GM23338 (cell line): Measurements from ENCODE around the gene GPR18. TPM values are rescaled to one million over a fixed set of nuclear protein-coding genes. Genes with fewer than 3 reads are reported as not detected.

Experiments
- ATAC-seq: fragments of 200-7000 bp; cut with Tn5 transposase; 3 replicates; pipeline ENCODE4 v1.9.1; 2020
- DNase-seq: peaks from one replicate; pipeline ENCODE4 v3.0.0-alpha.2; 2015; ENCODE audit warnings: low spot score
- H2AFZ ChIP-seq: fragments of 200-600 bp; sonication (generic); 2 replicates; pipeline ENCODE4 v1.8.0; 2016; ENCODE audit warnings: antibody characterized with exemption, mild to moderate bottlenecking, moderate library complexity
- H3F3A ChIP-seq: fragments of 200-600 bp; sonication (generic); replicated peaks from 2 replicates; pipeline ENCODE4 v1.8.0; 2017; ENCODE audit warnings: antibody characterized with exemption, mixed run types, low read depth
- H3K27ac ChIP-seq: fragments of 200-600 bp; sonication (generic); 2 replicates; pipeline ENCODE4 v1.6.1; 2016; ENCODE audit warnings: low read depth
- H3K27me3 ChIP-seq: fragments of 200-600 bp; sonication (generic); 2 replicates; pipeline ENCODE4 v1.8.0; 2016; ENCODE audit warnings: mild to moderate bottlenecking, mixed run types, moderate library complexity; ENCODE audit not compliant: insufficient read depth
- H3K36me3 ChIP-seq: fragments of 200-600 bp; sonication (generic); 2 replicates; pipeline ENCODE4 v1.8.0; 2016; ENCODE audit warnings: mild to moderate bottlenecking; ENCODE audit not compliant: insufficient read depth
- H3K4me1 ChIP-seq: fragments of 200-600 bp; sonication (generic); 2 replicates; pipeline ENCODE4 v1.8.0; 2016; ENCODE audit warnings: mild to moderate bottlenecking, moderate library complexity; ENCODE audit not compliant: insufficient read depth
- H3K4me2 ChIP-seq: fragments of 200-600 bp; sonication (generic); 2 replicates; pipeline ENCODE4 v1.7.1; 2017; ENCODE audit warnings: mixed run types
- H3K4me3 ChIP-seq: fragments of 200-600 bp; sonication (generic); 2 replicates; pipeline ENCODE4 v1.6.1; 2016; ENCODE audit warnings: mixed run types
- H3K79me2 ChIP-seq: fragments of 200-600 bp; sonication (generic); replicated peaks from 2 replicates; pipeline ENCODE4 v1.8.0; 2017; ENCODE audit warnings: mild to moderate bottlenecking; ENCODE audit not compliant: insufficient read depth
- H3K9me2 ChIP-seq: fragments of 200-600 bp; sonication (generic); 2 replicates; pipeline ENCODE4 v1.8.0; 2017; ENCODE audit not compliant: insufficient read depth
- H4K20me1 ChIP-seq: fragments of 200-600 bp; sonication (generic); replicated peaks from 2 replicates; pipeline ENCODE4 v1.8.0; 2017; ENCODE audit warnings: mild to moderate bottlenecking; ENCODE audit not compliant: insufficient read depth
- H3K27ac Mint-ChIP-seq: 2 replicates; pipeline ENCODE4 v1.8.0; 2020; ENCODE audit warnings: inconsistent platforms, mild to moderate bottlenecking, moderate library complexity, mixed read lengths
- H3K27me3 Mint-ChIP-seq: 3 replicates; pipeline ENCODE4 v1.8.0; 2022; ENCODE audit warnings: low read depth, mild to moderate bottlenecking, moderate library complexity, mixed read lengths, inconsistent platforms; ENCODE audit not compliant: insufficient read depth, poor library complexity
- H3K36me3 Mint-ChIP-seq: 3 replicates; pipeline ENCODE4 v1.8.0; 2021; ENCODE audit warnings: low read depth, mild to moderate bottlenecking, inconsistent platforms, moderate library complexity, mixed read lengths
- H3K4me1 Mint-ChIP-seq: 3 replicates; pipeline ENCODE4 v1.8.0; 2020; ENCODE audit warnings: mild to moderate bottlenecking, inconsistent platforms, mixed read lengths
- H3K4me3 Mint-ChIP-seq: 3 replicates; pipeline ENCODE4 v1.8.0; 2021; ENCODE audit warnings: moderate library complexity, mild to moderate bottlenecking, inconsistent platforms, mixed read lengths
- H3K9me3 Mint-ChIP-seq: 3 replicates; pipeline ENCODE4 v1.8.0; 2020; ENCODE audit warnings: moderate library complexity, mild to moderate bottlenecking, inconsistent platforms, mixed read lengths
- CTCF ChIP-seq, 2 experiments: fragments of 200-600 bp in 1 of 2; sonication (generic) in 1 of 2; conservative IDR thresholded peaks; 2 replicates each; pipeline versions ENCODE4 v1.5.1 to v1.6.1; 2016 to 2017; ENCODE audit warnings: antibody characterized with exemption in 2 of 2, low read depth in 2 of 2, mild to moderate bottlenecking in 2 of 2, moderate library complexity in 1 of 2
- EZH2 ChIP-seq: fragments of 200-600 bp; sonication (generic); IDR thresholded peaks from one replicate; pipeline ENCODE4 v1.8.0; 2017; ENCODE audit warnings: antibody characterized with exemption, mild to moderate bottlenecking, low read depth; ENCODE audit not compliant: unreplicated experiment
- STAT1 ChIP-seq: IDR thresholded peaks from one replicate; pipeline ENCODE4 v1.6.1; 2016; ENCODE audit warnings: antibody characterized with exemption; ENCODE audit not compliant: unreplicated experiment
- ZNF114 ChIP-seq: fragments of 250-450 bp; sonication (Bioruptor Pico); IDR thresholded peaks from 2 replicates; pipeline ENCODE4 v1.5.0; 2020; ENCODE audit warnings: mild to moderate bottlenecking, moderate library complexity
- polyA plus RNA-seq: library from polyadenylated mRNA; unstranded; fragments of >200 nt; fragmentation: Nextera tagmentation; extraction: Ambion mirVana; gene quantifications from 2 replicates; pipeline ENCODE4 v1.2.1, GENCODE V29; 2016
- total RNA-seq: library from RNA; depleted of rRNA; stranded (reverse); fragments of >200 nt; shearing (Covaris generic); gene quantifications from 2 replicates; pipeline ENCODE4 v1.2.3, GENCODE V29; 2014
- TF ChIP-seq, protein P1 (sequence below): IDR thresholded peaks from one replicate; pipeline ENCODE4 v1.6.1; 2018; ENCODE audit warnings: antibody characterized with exemption; ENCODE audit not compliant: unreplicated experiment
- TF ChIP-seq, protein P2 (sequence below): fragments of 250-450 bp; sonication (Bioruptor Pico); IDR thresholded peaks from 2 replicates; pipeline ENCODE4 v1.5.0; 2020; ENCODE audit warnings: mild to moderate bottlenecking, moderate library complexity
- TF ChIP-seq, protein P3 (sequence below): IDR thresholded peaks from 2 replicates; pipeline ENCODE4 v1.6.1; 2016; ENCODE audit warnings: antibody characterized with exemption

Gene GPR18
- total and polyA plus RNA-seq, 2 experiments from 2014 or later, result 2.6 TPM; not detected in 1

GRCh38 chr13:99296398-99296797, 38.2 kb upstream of the GPR18 start (continued):
- TF ChIP-seq, protein P1, sequence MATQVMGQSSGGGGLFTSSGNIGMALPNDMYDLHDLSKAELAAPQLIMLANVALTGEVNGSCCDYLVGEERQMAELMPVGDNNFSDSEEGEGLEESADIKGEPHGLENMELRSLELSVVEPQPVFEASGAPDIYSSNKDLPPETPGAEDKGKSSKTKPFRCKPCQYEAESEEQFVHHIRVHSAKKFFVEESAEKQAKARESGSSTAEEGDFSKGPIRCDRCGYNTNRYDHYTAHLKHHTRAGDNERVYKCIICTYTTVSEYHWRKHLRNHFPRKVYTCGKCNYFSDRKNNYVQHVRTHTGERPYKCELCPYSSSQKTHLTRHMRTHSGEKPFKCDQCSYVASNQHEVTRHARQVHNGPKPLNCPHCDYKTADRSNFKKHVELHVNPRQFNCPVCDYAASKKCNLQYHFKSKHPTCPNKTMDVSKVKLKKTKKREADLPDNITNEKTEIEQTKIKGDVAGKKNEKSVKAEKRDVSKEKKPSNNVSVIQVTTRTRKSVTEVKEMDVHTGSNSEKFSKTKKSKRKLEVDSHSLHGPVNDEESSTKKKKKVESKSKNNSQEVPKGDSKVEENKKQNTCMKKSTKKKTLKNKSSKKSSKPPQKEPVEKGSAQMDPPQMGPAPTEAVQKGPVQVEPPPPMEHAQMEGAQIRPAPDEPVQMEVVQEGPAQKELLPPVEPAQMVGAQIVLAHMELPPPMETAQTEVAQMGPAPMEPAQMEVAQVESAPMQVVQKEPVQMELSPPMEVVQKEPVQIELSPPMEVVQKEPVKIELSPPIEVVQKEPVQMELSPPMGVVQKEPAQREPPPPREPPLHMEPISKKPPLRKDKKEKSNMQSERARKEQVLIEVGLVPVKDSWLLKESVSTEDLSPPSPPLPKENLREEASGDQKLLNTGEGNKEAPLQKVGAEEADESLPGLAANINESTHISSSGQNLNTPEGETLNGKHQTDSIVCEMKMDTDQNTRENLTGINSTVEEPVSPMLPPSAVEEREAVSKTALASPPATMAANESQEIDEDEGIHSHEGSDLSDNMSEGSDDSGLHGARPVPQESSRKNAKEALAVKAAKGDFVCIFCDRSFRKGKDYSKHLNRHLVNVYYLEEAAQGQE, result no peak
- no peak for TF ChIP-seq ZNF114

DNA sequence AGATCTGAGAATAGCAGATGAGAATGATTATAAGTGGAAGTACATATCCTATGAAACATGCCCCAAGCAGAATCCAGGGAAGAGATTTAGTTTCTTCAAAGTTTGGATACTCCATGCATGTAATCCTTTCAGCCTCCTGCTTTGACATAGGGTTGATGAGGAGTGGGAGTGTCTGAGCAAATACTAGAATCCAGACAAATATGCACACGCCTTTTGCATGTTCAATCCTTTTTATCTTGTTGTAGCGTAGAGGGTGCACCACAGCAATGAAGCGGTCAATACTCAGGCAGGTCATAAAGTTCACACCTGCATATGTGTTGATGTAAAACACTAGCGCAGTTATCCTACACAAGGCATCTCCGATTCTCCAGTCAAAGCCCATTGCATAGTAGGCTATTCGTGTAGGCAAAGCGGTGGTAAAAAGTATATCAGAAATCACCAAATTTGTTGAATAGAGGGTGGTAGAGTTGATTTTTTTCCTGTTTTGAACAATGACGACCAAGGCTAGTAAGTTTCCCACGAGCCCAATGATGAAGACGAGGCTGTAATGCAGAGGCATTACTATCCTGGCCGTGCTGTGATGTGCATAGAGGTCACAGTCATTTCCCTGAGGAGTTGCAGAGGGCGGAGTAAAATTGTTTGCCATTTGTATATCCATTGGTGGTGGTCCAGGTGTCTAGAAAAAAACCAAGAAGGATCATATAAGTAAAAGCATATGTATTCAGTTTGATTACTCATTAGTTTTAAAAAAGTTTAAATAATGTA, 37.5 kb upstream of the GPR18 start:
- no peaks in the 10 kb centered on the region for H3K4me1 ChIP-seq
- peaks cover 8% of the 10 kb centered on the region for H3K4me1 Mint-ChIP-seq
- TF ChIP-seq, protein P2, sequence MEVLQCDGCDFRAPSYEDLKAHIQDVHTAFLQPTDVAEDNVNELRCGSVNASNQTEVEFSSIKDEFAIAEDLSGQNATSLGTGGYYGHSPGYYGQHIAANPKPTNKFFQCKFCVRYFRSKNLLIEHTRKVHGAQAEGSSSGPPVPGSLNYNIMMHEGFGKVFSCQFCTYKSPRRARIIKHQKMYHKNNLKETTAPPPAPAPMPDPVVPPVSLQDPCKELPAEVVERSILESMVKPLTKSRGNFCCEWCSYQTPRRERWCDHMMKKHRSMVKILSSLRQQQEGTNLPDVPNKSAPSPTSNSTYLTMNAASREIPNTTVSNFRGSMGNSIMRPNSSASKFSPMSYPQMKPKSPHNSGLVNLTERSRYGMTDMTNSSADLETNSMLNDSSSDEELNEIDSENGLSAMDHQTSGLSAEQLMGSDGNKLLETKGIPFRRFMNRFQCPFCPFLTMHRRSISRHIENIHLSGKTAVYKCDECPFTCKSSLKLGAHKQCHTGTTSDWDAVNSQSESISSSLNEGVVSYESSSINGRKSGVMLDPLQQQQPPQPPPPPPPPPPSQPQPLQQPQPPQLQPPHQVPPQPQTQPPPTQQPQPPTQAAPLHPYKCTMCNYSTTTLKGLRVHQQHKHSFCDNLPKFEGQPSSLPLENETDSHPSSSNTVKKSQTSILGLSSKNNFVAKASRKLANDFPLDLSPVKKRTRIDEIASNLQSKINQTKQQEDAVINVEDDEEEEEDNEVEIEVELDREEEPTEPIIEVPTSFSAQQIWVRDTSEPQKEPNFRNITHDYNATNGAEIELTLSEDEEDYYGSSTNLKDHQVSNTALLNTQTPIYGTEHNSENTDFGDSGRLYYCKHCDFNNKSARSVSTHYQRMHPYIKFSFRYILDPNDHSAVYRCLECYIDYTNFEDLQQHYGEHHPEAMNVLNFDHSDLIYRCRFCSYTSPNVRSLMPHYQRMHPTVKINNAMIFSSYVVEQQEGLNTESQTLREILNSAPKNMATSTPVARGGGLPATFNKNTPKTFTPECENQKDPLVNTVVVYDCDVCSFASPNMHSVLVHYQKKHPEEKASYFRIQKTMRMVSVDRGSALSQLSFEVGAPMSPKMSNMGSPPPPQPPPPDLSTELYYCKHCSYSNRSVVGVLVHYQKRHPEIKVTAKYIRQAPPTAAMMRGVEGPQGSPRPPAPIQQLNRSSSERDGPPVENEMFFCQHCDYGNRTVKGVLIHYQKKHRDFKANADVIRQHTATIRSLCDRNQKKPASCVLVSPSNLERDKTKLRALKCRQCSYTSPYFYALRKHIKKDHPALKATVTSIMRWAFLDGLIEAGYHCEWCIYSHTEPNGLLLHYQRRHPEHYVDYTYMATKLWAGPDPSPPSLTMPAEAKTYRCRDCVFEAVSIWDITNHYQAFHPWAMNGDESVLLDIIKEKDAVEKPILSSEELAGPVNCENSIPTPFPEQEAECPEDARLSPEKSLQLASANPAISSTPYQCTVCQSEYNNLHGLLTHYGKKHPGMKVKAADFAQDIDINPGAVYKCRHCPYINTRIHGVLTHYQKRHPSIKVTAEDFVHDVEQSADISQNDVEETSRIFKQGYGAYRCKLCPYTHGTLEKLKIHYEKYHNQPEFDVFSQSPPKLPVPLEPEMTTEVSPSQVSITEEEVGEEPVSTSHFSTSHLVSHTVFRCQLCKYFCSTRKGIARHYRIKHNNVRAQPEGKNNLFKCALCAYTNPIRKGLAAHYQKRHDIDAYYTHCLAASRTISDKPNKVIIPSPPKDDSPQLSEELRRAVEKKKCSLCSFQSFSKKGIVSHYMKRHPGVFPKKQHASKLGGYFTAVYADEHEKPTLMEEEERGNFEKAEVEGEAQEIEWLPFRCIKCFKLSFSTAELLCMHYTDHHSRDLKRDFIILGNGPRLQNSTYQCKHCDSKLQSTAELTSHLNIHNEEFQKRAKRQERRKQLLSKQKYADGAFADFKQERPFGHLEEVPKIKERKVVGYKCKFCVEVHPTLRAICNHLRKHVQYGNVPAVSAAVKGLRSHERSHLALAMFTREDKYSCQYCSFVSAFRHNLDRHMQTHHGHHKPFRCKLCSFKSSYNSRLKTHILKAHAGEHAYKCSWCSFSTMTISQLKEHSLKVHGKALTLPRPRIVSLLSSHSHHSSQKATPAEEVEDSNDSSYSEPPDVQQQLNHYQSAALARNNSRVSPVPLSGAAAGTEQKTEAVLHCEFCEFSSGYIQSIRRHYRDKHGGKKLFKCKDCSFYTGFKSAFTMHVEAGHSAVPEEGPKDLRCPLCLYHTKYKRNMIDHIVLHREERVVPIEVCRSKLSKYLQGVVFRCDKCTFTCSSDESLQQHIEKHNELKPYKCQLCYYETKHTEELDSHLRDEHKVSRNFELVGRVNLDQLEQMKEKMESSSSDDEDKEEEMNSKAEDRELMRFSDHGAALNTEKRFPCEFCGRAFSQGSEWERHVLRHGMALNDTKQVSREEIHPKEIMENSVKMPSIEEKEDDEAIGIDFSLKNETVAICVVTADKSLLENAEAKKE (CRISPR knock-in tag), result no peak
- TF ChIP-seq CTCF (conservative IDR thresholded peaks at IDR 0.05; ENCODE audit: low read depth in 2 of 2), result no peak
- no peak for TF ChIP-seq EZH2
- TF ChIP-seq STAT1, result no peak
- TF ChIP-seq, protein P3, sequence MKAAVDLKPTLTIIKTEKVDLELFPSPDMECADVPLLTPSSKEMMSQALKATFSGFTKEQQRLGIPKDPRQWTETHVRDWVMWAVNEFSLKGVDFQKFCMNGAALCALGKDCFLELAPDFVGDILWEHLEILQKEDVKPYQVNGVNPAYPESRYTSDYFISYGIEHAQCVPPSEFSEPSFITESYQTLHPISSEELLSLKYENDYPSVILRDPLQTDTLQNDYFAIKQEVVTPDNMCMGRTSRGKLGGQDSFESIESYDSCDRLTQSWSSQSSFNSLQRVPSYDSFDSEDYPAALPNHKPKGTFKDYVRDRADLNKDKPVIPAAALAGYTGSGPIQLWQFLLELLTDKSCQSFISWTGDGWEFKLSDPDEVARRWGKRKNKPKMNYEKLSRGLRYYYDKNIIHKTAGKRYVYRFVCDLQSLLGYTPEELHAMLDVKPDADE, result no peak
- TF ChIP-seq ZNF114, result no peak

More for the DNA sequence above, 37.5 kb upstream of the GPR18 start:
- no peak overlapping the region for H2AFZ ChIP-seq
- no peaks in the 10 kb centered on the region for H3K9me3 Mint-ChIP-seq
- DNase-seq (no peak), ATAC-seq (no peak)
- H3K4me3 Mint-ChIP-seq, result no peak overlapping the region
- 0 out of 2 replicates have a peak, but pooled peaks cover 3% of the 10 kb centered on the region for H3K79me2 ChIP-seq
- no peaks in the 10 kb centered on the region for H3F3A ChIP-seq
- no peaks in the 10 kb centered on the region for H3K27me3 ChIP-seq
- no peaks in the 10 kb centered on the region for H3K36me3 Mint-ChIP-seq
- no peak overlapping the region for H3K4me2 ChIP-seq
- no peaks in the 10 kb centered on the region for H3K36me3 ChIP-seq
- H4K20me1 ChIP-seq, result peaks cover 6% of the 10 kb centered on the region; the same call in 1 of the 2 replicates
- H3K9me2 ChIP-seq, result no peaks in the 10 kb centered on the region
- H3K27me3 Mint-ChIP-seq, result no peaks in the 10 kb centered on the region
- no peak overlapping the region for H3K4me3 ChIP-seq
- no peak overlapping the region for H3K27ac Mint-ChIP-seq
- H3K27ac ChIP-seq, result no peak overlapping the region
